B cell (primary cell): ENCODE measurements around the gene STMP1. TPM values are rescaled to one million over a fixed set of nuclear protein-coding genes. Genes with fewer than 3 reads are reported as not detected.

Experiments used
- ATAC-seq: fragments of 200-7000 bp; cut with Tn5 transposase; one replicate; pipeline ENCODE4 v1.10.0; 2021; ENCODE audit warnings: low read depth, mild to moderate bottlenecking, moderate number of reproducible peaks, moderate library complexity
- CTCF ChIA-PET: fragments of 350-600 bp; sonication (Branson Sonifier 250); formaldehyde crosslinking; loops from one replicate; lab custom pipeline; 2021; ENCODE audit warnings: antibody characterized with exemption, inconsistent platforms; lab: Charles Lee
- POLR2A ChIA-PET: fragments of 350-600 bp; sonication (Branson Sonifier 250); formaldehyde crosslinking; loops from one replicate; lab custom pipeline; 2021; ENCODE audit warnings: antibody characterized with exemption; lab: Charles Lee
- DNase-seq: peaks from one replicate; pipeline ENCODE4 v3.0.0; 2013
- H2AFZ ChIP-seq: 2 replicates; pipeline ENCODE4 v1.6.1; 2012; ENCODE audit warnings: mild to moderate bottlenecking, low read depth, low read length; ENCODE audit not compliant: insufficient read depth, poor library complexity, severe bottlenecking
- H3K27ac ChIP-seq, 2 donors: 1 replicate in 1 of 2; 2 replicates in 1 of 2; pipeline ENCODE4 v1.5.1; 2012 to 2013; ENCODE audit warnings: low read length in 2 of 2, mild to moderate bottlenecking in 2 of 2, moderate library complexity in 1 of 2
- H3K27me3 ChIP-seq, 4 experiments: fragments of 200-600 bp in 1 of 4; sonication (generic) in 1 of 4; replicated peaks in 1 of 4; 1 replicate in 2 of 4; 2 replicates in 2 of 4; pipeline versions ENCODE4 v1.6.1 to v1.7.0; 2013 to 2016; ENCODE audit warnings: low read length in 3 of 4, mild to moderate bottlenecking in 2 of 4, mixed read lengths in 1 of 4, moderate library complexity in 1 of 4; ENCODE audit not compliant: insufficient read depth in 4 of 4, control insufficient read depth in 3 of 4; ENCODE audit errors: control extremely low read depth in 1 of 4
- H3K36me3 ChIP-seq, 2 experiments: replicated peaks in 1 of 2; 1 replicate in 1 of 2; 2 replicates in 1 of 2; pipeline versions ENCODE4 v1.6.1 to v1.7.1; 2013; ENCODE audit warnings: low read length in 1 of 2; ENCODE audit not compliant: insufficient read depth in 2 of 2, control insufficient read depth in 1 of 2; ENCODE audit errors: control extremely low read depth in 1 of 2, extremely low read depth in 1 of 2
- H3K4me1 ChIP-seq, 2 donors: fragments of 200-600 bp in 1 of 2; sonication (generic) in 1 of 2; 1 replicate in 1 of 2; 2 replicates in 1 of 2; pipeline versions ENCODE4 v1.5.1 to v1.6.1; 2013 to 2017; ENCODE audit warnings: low read length in 2 of 2; ENCODE audit not compliant: control insufficient read depth in 2 of 2, insufficient read depth in 2 of 2
- H3K4me2 ChIP-seq: replicated peaks from 2 replicates; pipeline ENCODE3; 2012; ENCODE audit warnings: mild to moderate bottlenecking, low read depth, low read length; ENCODE audit not compliant: poor library complexity, severe bottlenecking
- H3K4me3 ChIP-seq, 5 experiments: fragments of 200-600 bp in 1 of 5; sonication (generic) in 1 of 5; 1 replicate in 3 of 5; 2 replicates in 2 of 5; pipeline versions ENCODE4 v1.5.1 to v1.7.0; 2011 to 2016; ENCODE audit warnings: low read length in 4 of 5, mild to moderate bottlenecking in 4 of 5, low read depth in 2 of 5, control low read depth in 1 of 5, moderate library complexity in 1 of 5; ENCODE audit not compliant: insufficient read depth in 1 of 5; ENCODE audit errors: control extremely low read depth in 1 of 5, extremely low read depth in 1 of 5
- H3K79me2 ChIP-seq: fragments of 200-600 bp; sonication (generic); one replicate; pipeline ENCODE4 v1.6.0; 2016; ENCODE audit warnings: low read length; ENCODE audit not compliant: control insufficient read depth, insufficient read depth
- H3K9ac ChIP-seq: fragments of 200-600 bp; sonication (generic); 2 replicates; pipeline ENCODE4 v1.6.1; 2017; ENCODE audit warnings: mild to moderate bottlenecking, low read length, moderate library complexity
- H3K9me3 ChIP-seq, 3 donors: one replicate each; pipeline versions ENCODE4 v1.6.1 to v1.7.1; 2013; ENCODE audit warnings: low read length in 2 of 3; ENCODE audit not compliant: control insufficient read depth in 2 of 3, insufficient read depth in 1 of 3; ENCODE audit errors: control extremely low read depth in 1 of 3
- H4K20me1 ChIP-seq: 2 replicates; pipeline ENCODE4 v1.6.0; 2012; ENCODE audit warnings: mild to moderate bottlenecking, low read length; ENCODE audit not compliant: insufficient read depth, control insufficient read depth, poor library complexity, severe bottlenecking
- H3K27ac Mint-ChIP-seq: one replicate; pipeline ENCODE4 v1.8.0; 2021; ENCODE audit warnings: mixed read lengths
- H3K27me3 Mint-ChIP-seq: one replicate; pipeline ENCODE4 v1.8.0; 2021; ENCODE audit warnings: mixed read lengths
- H3K4me1 Mint-ChIP-seq: one replicate; pipeline ENCODE4 v1.8.0; 2021; ENCODE audit warnings: mixed read lengths
- H3K4me3 Mint-ChIP-seq: one replicate; pipeline ENCODE4 v1.8.0; 2021; ENCODE audit warnings: mixed read lengths
- H3K9me3 Mint-ChIP-seq: one replicate; pipeline ENCODE4 v1.8.0; 2022; ENCODE audit warnings: mixed read lengths; ENCODE audit not compliant: insufficient read depth
- CTCF ChIP-seq: fragments of 200-600 bp; IDR thresholded peaks from one replicate; pipeline ENCODE4 v1.8.0; 2022; ENCODE audit warnings: antibody characterized with exemption, mild to moderate bottlenecking
- EZH2 ChIP-seq: IDR thresholded peaks from 2 replicates; pipeline ENCODE4 v1.6.1; 2012; ENCODE audit warnings: borderline replicate concordance, low read depth, mild to moderate bottlenecking, moderate library complexity, low read length; ENCODE audit not compliant: insufficient read depth, poor library complexity, severe bottlenecking
- WGBS: methylation state at CpG from one replicate; pipeline ENCODE4 v1.1.5; 2013; ENCODE audit warnings: missing lambda C conversion rate; ENCODE audit not compliant: insufficient coverage; 5-methylcytosine and 5-hydroxymethylcytosine counted together
- intact Hi-C: fragments of 100-400 bp; cut with micrococcal nuclease; formaldehyde crosslinking; loops from one replicate; pipeline ENCODE4 v1.10.0; 2022
- polyA plus RNA-seq: library from polyadenylated mRNA; depleted of rRNA; stranded (reverse); fragments of >200 nt; gene quantifications from 2 replicates; pipeline ENCODE4 v1.2.3, GENCODE V29; 2012
- total RNA-seq, 2 donors: library from RNA; stranded (reverse); fragments of 120-200 nt in 1 of 2; gene quantifications; 1 replicate in 1 of 2; 2 replicates in 1 of 2; pipeline versions ENCODE4 v1.2.3 to v1.2.4, GENCODE V29; 2013 to 2022

The STMP1 gene
- total and polyA plus RNA-seq, 2 donors (not counting 1 experiment from before 2014, with no cell fraction given) = 11.0 to 33.5 TPM

GRCh38 chr7:135673360-135673706 is 11.0 kb downstream of the STMP1 start:
- peaks cover 26% of the 10 kb centered on the region for H4K20me1 ChIP-seq
- intact Hi-C loops = no loop called here
- ATAC-seq = no peak
- H3K4me1 ChIP-seq = no peaks in the 10 kb centered on the region
- H3K9ac ChIP-seq = no peak overlapping the region
- TF ChIP-seq CTCF (no peak), EZH2 (no peak)
- no peaks in the 10 kb centered on the region for H3K9me3 Mint-ChIP-seq
- no peak for DNase-seq
- ChIA-PET CTCF (interaction anchor here (1.0 to 2.5 kb wide), 10 partner anchors 8 to 393 kb away, joined by 3 to 12 read pairs (median 4); partner anchors contain the start of gene STMP1), POLR2A (no interaction called here)
- peaks cover 34% of the 10 kb centered on the region for H3K79me2 ChIP-seq
- no peaks in the 10 kb centered on the region for H3K9me3 ChIP-seq
- H3K27ac ChIP-seq = no peak overlapping the region
- no peak overlapping the region for H3K4me3 Mint-ChIP-seq
- no peak overlapping the region for H3K27ac Mint-ChIP-seq
- no peak overlapping the region for H3K4me3 ChIP-seq
- H3K4me1 Mint-ChIP-seq = peaks cover 17% of the 10 kb centered on the region
- H3K36me3 ChIP-seq = peaks cover 6 to 55% of the 10 kb centered on the region in 2 experiments
- 87% methylated on average over 3 of the region's 6 CpGs for WGBS
- H3K27me3 Mint-ChIP-seq = no peaks in the 10 kb centered on the region
- H2AFZ ChIP-seq = no peak overlapping the region
- H3K27me3 ChIP-seq = no peaks in the 10 kb centered on the region
- H3K4me2 ChIP-seq = no peak overlapping the region

DNA sequence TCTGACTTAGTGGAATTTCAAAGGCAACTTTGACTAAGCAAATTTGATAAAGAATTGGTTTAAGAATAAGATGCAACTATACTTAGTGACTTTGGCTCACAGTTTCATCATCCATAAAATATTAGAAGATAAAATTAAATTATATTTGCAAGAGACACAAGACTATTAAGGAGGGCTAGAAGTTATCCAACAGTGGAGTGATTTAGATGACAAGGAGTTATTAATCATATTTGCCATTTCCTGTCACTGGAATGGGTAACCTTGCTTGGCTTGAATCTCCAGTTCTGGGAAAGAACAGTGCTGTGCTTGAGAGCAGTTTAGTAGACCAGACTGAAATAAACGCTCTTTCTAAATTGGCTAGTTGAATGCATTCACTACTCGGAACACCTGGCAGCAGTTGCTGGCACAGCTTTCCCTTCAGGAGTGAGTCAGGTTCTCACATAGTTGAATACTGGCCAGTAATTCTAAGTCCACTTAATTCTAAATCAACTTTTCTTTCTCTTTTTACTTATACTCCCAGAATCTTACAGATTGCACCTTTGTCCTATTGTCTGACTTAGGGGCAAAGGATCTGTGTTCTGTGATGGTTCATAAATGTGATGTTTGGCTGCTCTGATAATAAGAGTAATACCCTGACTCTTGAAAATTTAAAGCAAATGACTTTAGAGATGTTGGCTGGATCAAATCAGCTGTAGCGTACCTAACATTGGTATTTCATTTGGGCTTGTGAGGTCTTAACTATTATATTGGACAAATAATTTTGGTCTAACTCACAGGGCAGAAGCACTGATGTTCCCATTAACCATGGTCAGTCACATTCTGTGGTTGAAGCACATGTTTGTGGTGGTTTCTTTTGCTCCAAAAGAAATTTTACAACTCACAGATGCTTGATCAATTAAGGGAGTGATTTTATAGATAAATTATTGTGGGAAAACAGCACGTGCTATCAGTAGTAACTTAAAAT is 16.6 kb downstream of the STMP1 start:
- Histone ChIP-seq H3K4me2 (no peak overlapping the region), H3K9me3 (no peaks in the 10 kb centered on the region), H4K20me1 (no peaks in the 10 kb centered on the region), H2AFZ (no peak overlapping the region), H3K9ac (no peak overlapping the region), H3K36me3 (peaks cover 4 to 44% of the 10 kb centered on the region in 2 experiments), H3K79me2 (no peaks in the 10 kb centered on the region), H3K4me1 (peaks cover 0 to 11% of the 10 kb centered on the region in 2 donors), H3K27ac (no peak overlapping the region), H3K4me3 (no peak overlapping the region), H3K27me3 (no peaks in the 10 kb centered on the region)
- POLR2A ChIA-PET = no interaction called here
- Mint-ChIP-seq H3K27me3 (no peaks in the 10 kb centered on the region), H3K4me1 (peaks cover 14% of the 10 kb centered on the region), H3K27ac (no peak overlapping the region), H3K9me3 (no peaks in the 10 kb centered on the region), H3K4me3 (no peak overlapping the region)
- CTCF ChIA-PET = interaction anchor here (1.2 kb wide), 1 partner anchor 12 kb away, joined by 3 read pairs; no protein-coding TSS in a partner anchor
- ATAC-seq (no peak), DNase-seq (no peak)
- 94% methylated on average over 2 of the region's 4 CpGs for WGBS
- intact Hi-C loops = no loop called here
- TF ChIP-seq EZH2 (no peak), CTCF (no peak)
